ENCODE measurements around the gene OR10H2. TPM values are rescaled to one million over a fixed set of nuclear protein-coding genes. Genes with fewer than 3 reads are reported as not detected.
"Not testable (repeated sequence)": the region's sequence is repeated elsewhere in the genome, so short reads cannot be mapped to it uniquely, and the experiment has no call there.

OR10H2 gene
- polyA plus RNA-seq, 3 donors = not detected

DNA sequence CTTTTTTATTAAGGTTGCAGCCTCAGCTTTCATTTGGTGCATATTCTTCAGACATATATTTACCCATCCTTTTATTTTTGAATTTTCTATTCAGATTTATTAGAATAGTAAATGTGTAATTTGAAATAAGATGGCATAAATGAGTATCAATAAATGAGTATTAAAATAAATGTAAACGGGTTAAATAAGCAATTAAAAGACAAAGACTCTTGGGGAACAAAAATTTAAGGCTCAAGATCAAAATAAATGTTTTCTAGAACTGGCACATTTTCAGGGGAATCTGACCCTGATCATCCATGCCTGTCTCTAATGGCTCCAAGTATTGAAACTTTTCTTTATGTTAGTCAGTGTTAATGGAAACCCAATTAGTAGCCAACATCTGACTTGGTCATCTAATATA, 13.0 kb downstream of the OR10H2 start:
- 68 to 81% (median 70%) methylated on average over 1 of the region's 1 CpG for WGBS, 3 donors
- H3K27ac ChIP-seq (ENCODE audit: low read depth, low read length) = no peak overlapping the region

DNA sequence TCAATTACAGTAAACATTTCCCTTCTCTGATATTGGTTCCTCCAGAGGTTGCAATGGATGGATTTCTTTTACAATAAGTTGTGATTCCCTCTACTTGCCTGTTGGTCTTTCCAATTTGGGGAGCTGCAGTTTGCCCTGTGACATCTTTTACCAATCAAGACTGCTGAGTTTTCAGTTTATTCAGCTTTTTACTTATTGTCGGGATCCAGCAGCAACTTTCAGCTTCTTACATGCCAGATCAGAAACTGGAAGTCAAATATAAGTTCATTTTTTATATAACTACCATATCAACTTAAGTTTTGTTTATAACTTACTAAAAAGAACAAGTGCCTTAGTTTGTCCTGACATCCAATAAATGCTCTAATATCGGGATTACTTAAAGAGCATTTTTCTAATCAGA, 20.4 kb downstream of the OR10H2 start:
- no peak overlapping the region for H3K27ac ChIP-seq (ENCODE audit: low read depth, low read length)
- 67 to 82% (median 77%) methylated on average over 2 of the region's 2 CpGs for WGBS, 3 donors

DNA sequence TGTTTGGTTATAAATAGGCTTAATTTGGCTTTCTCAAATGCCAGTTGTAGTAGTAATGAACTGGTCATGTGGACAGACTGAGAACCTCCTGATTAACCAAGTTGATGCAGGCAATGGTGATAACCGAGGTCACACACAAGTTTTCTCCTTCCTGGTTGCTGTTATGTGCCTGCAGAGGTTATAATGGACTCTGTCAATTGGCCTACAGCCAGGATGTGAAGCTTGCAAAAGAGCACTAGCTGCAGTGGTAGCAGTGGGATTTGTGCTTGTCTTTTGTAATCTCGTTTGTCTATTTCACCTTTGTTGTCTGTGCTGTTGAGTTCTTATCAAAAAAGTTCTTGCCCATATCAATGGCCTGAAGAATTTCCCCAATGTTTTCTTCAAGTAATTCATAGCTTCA, 30.6 kb downstream of the OR10H2 start:
- H3K27ac ChIP-seq (ENCODE audit: low read depth, low read length) = no peak overlapping the region
- WGBS, 3 donors = 53 to 59% (median 58%) methylated on average over 2 of the region's 2 CpGs

DNA sequence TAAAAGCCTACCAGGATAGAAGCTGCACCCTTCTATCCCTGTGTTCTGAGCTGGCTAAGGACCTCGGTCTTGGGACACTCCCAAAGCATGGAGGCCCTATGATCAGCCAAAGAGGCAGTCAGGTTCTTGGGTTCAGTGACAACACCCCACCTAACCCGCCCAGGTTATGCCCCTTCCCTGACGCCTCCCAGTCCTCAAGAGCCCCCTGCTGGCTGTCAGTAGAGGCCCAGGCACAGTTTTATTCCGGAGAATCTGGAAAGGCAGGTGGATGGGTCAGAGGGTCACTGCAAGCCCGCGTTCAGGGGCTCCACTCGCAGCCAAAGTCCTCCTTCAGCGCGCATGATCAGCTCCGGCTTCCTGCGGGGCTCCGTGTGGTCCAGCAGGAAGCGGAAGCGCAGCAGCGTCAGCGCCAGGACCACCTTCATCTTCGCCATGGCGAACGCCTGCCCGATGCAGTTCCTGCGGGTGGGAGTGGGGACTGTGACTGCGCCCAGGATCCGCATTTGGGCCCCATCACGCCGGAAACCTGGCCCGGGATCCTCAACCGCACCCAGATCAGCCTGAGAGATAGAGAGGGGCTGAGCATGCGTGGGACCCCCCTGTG, 32.2 kb downstream of the OR10H2 start:
- 33 to 38% (median 34%) methylated on average over 27 to 28 of the region's 28 CpGs for WGBS, 3 donors
- no peak overlapping the region for H3K27ac ChIP-seq (ENCODE audit: low read depth, low read length)

DNA sequence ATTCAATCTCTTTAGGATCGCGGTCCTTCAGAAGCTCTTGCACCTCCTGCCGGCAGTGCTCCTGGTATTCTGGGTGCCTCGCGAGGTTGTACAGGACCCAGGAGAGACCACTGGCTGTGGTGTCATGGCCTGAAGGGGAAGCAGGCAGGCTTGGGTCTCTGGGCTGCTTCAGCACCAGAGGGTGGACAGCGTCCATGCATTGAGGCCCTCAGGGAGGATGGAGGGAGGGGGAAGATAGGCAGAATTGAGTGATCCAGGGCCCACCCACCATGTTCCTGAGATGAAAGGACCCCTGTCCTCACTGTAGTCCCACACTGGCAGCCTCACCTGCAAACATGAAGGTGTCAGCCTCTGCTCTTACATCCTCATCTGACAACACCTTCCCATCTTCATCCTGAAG, 41.8 kb downstream of the OR10H2 start:
- 31 to 35% (median 35%) methylated on average over 6 of the region's 6 CpGs for WGBS, 3 donors
- no peak overlapping the region for H3K27ac ChIP-seq (ENCODE audit: low read depth, low read length)

DNA sequence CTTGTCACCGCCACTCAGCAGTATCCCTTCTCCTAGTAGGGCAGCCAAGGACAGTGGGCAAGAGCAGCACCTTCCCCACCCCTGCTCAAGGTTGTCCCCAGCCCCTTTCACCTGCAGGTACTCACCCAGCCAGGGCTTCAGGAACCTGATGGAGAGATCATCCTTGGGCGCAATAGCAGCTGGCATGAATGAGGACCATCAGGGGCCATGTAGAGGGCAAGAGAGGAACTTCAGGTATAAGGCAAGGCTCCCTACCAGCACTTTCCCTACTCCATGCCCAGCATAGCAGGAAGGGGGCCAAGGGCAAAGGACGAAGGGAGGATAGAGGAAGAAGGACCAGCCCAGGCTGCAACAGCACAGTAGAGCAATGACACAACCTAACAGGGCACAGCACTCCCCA, 46.3 kb downstream of the OR10H2 start:
- not testable (repeated sequence) for H3K27ac ChIP-seq (ENCODE audit: low read depth, low read length)
- 58 to 70% (median 67%) methylated on average over 3 of the region's 3 CpGs for WGBS, 3 donors

DNA sequence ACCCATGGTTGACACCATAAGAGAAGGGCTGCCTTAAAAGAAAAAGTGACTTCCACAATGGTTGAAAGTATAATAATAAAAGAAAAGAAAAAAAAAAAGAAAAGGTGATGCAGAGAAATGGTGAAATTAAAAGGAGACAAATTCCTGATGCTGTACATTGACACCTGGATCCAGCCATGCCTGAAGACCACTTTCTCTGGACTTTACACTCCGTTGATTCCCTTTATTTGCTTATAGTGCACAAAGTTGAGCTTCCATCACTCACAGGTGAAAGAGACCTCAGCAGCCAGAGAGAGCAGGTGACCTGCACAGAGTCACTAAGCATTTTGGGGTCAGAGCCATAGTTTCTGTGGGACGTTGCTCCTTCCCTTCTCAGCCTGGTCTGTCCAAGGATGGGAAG, 47.4 kb downstream of the OR10H2 start:
- WGBS, 3 donors = 53 to 72% (median 67%) methylated on average over 2 of the region's 2 CpGs

DNA sequence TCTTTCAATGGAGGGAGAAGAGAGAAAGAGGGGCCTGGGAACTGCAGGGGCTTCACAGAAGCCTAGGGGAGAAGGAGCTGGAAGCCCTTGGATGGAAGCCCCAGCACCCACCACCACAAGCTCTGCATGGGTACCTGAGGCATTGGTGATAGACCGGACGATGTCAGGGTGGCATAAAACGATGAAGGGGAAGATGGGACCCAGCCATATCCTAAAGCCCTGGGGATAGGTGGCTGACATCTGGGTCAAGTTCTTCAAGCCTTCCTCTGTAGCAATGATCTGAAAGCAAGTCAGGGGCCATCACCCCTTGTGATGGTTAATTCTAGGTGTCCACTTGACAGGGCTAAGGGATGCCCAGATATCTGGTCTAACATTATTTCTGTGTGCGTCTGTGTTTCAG, 48.4 kb downstream of the OR10H2 start:
- 86 to 95% (median 94%) methylated on average over 4 of the region's 4 CpGs for WGBS, 3 donors
- H3K27ac ChIP-seq (ENCODE audit: low read depth, low read length) = no peak overlapping the region

More for the DNA sequence above, 47.4 kb downstream of the OR10H2 start:
- H3K27ac ChIP-seq (ENCODE audit: low read depth, low read length) = no peak overlapping the region

DNA sequence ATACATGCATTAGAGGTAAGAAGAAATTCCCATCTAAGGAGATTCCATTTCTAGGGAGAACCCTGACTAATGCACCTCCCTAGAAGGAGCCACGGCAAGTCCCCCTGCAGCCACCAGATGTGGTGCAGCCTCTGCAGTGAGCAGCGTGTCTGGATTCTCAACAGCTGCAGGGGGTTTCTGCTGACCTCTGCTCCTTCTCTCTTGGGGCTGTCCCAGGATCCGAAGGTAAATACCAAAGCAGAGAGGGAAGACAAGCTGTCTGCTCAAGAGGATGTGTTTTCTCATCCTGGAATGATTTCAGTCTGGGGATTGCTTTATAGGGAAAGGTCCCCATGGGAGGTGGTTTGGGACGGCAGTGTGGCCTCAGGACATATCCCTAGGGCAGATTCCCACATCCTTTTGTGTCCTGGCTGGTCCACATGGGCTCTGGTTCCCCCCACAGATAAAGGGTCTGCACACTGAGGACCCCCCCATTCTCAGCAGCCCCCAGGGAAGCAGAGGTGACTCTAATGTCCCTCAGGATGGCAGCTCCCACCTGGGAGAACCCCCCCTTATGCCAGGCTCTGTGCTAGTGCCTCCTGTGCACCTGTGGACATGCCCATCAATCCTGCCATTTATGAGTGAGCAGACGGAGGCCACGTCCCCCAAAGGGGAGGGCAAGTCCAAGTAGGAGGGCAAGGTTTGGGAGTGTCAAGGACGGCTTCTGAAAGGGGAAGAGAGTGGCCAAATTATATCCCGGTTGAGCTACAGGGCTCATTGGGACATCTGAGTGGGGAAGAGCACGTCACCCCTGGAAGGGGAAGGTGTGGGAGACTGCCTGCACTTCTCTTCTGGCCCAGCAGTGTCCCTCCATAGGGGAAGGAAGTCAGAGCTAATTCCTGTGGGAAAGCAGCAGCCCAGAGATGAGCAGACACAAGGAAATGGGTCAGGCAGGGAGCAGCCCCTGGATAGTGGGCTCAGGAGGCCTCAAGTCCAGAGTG, 49.5 kb downstream of the OR10H2 start:
- WGBS, 3 donors = 47 to 56% (median 49%) methylated on average over 9 of the region's 9 CpGs
- no peak overlapping the region for H3K27ac ChIP-seq (ENCODE audit: low read depth, low read length)

Other genes with a start within 250 kb of the OR10H2 start
- under 1 TPM in 1 of 3 donors, not detected in 2; 0.06 TPM for gene PGLYRP2, start 248.5 kb upstream of the OR10H2 start, polyA plus RNA-seq
- gene CYP4F22, start 219.5 kb upstream of the OR10H2 start, polyA plus RNA-seq = under 1 TPM in 2 of 3 donors, not detected in 1; 0.10 to 0.61 TPM
- gene CYP4F8, start 112.8 kb upstream of the OR10H2 start, polyA plus RNA-seq = not detected
- gene CYP4F3, start 87.1 kb upstream of the OR10H2 start, polyA plus RNA-seq = under 1 TPM; 0.06 to 0.51 (median 0.34) TPM
- 10 to 100 TPM in 1 of 3 donors, 1 to 10 TPM in 2; 1.2 to 17.7 (median 9.1) TPM for gene CYP4F12, start 54.9 kb upstream of the OR10H2 start, polyA plus RNA-seq
- gene OR10H3, start 10.0 kb downstream of the OR10H2 start, polyA plus RNA-seq = not detected
- gene OR10H5, start 59.6 kb downstream of the OR10H2 start, polyA plus RNA-seq = under 1 TPM in 1 of 3 donors, not detected in 2; 0.11 TPM
- gene OR10H1, start 87.6 kb downstream of the OR10H2 start, polyA plus RNA-seq = not detected
- under 1 TPM in 1 of 3 donors, not detected in 2; 0.08 TPM for gene CYP4F2, start 170.1 kb downstream of the OR10H2 start, polyA plus RNA-seq
- under 1 TPM; 0.18 to 0.34 (median 0.22) TPM for gene CYP4F11, start 206.5 kb downstream of the OR10H2 start, polyA plus RNA-seq
- not detected for gene OR10H4, start 221.0 kb downstream of the OR10H2 start, polyA plus RNA-seq